Measurements from ENCODE around the gene TBX10. TPM values are rescaled to one million over a fixed set of nuclear protein-coding genes. Genes with fewer than 3 reads are reported as not detected.
"Not testable (repeated sequence)": the region's sequence is repeated elsewhere in the genome, so short reads cannot be mapped to it uniquely, and the experiment has no call there.

Gene TBX10
- total and polyA plus RNA-seq, 2 of the 8 experiments (the other 6 are each of a cell fraction or from before 2014, with no cell fraction given): 0.09 TPM; not detected in 1

GRCh38 chr11:67620621-67621020, 18.9 kb downstream of the TBX10 start:
- not testable (repeated sequence) for H3K9me3 ChIP-seq (ENCODE audit: insufficient read depth in 2 of 2, low read depth in 1 of 2, low read length in 1 of 2); H4K20me1 ChIP-seq (replicated peaks in 1 of 2; ENCODE audit: control insufficient read depth in 1 of 2, insufficient read depth in 2 of 2, low read length in 2 of 2); H3K27me3 ChIP-seq (replicated peaks in 1 of 4; ENCODE audit: control insufficient read depth in 3 of 4, extremely low read depth in 1 of 4, insufficient read depth in 3 of 4, low read length in 3 of 4); H4K91ac ChIP-seq (replicated peaks; ENCODE audit: insufficient read length, low read length); H3K56ac ChIP-seq (replicated peaks; ENCODE audit: insufficient read length, low read depth, low read length); H3K23me2 ChIP-seq (ENCODE audit: low read depth, low read length); H3K14ac ChIP-seq (ENCODE audit: insufficient read length); H3K23ac ChIP-seq (ENCODE audit: insufficient read length); H3K36me3 ChIP-seq (ENCODE audit: control insufficient read depth in 2 of 4, insufficient read depth in 4 of 4, low read length in 3 of 4); H3K79me1 ChIP-seq (ENCODE audit: low read depth, low read length); FAIRE-seq; H2BK5ac ChIP-seq (ENCODE audit: low read depth, low read length); H2BK15ac ChIP-seq (ENCODE audit: low read length); H2BK12ac ChIP-seq (ENCODE audit: low read depth, low read length); H2BK120ac ChIP-seq (replicated peaks; ENCODE audit: low read depth, low read length); H3K4ac ChIP-seq (replicated peaks; ENCODE audit: insufficient read length, low read depth, low read length); H2AFZ ChIP-seq (ENCODE audit: low read length); H3K79me2 ChIP-seq (ENCODE audit: control insufficient read depth in 1 of 2, insufficient read depth in 2 of 2, low read length in 2 of 2); H3K18ac ChIP-seq (ENCODE audit: extremely low read depth, low read length); H4K8ac ChIP-seq (ENCODE audit: extremely low read depth, insufficient read depth, low read length); DNase-seq (ENCODE audit: low read depth in 1 of 2, low spot score in 2 of 2); H2AK5ac ChIP-seq (ENCODE audit: low read depth, low read length); H2BK20ac ChIP-seq (ENCODE audit: low read length); H3K27ac ChIP-seq (ENCODE audit: low read depth, low read length)
- 0% methylated on average over 7 of the region's 13 CpGs; no CpG with 5 or more reads in 1 of the 2 experiments for WGBS, 2 experiments (ENCODE audit: extremely low coverage in 1 of 2, insufficient coverage in 1 of 2, insufficient read length in 1 of 2, insufficient replicate concordance in 2 of 2, low coverage in 1 of 2, low lambda C conversion rate in 2 of 2, missing lambda C conversion rate in 1 of 2)
- Histone ChIP-seq H3K9ac (replicated peaks in 1 of 4; ENCODE audit: extremely low read depth in 1 of 4, low read depth in 3 of 4, low read length in 3 of 4) (peak overlapping the region in 3 of 4 experiments; percentile 44 to 69 (median 56); a peak in 4 of 7 replicates), H3K4me1 (replicated peaks in 1 of 4; ENCODE audit: control insufficient read depth in 3 of 4, insufficient read depth in 4 of 4, low read length in 3 of 4) (peaks cover 13 to 21% (median 15%) of the 10 kb centered on the region in 4 experiments), H3K4me2 (ENCODE audit: insufficient read depth in 1 of 2, low read depth in 2 of 2, low read length in 2 of 2) (peak overlapping the region; percentile 70 to 77), H4K5ac (ENCODE audit: insufficient read length, low read depth, low read length) (peak overlapping the region; percentile 23), H3K4me3 (ENCODE audit: extremely low read depth in 1 of 4, insufficient read depth in 2 of 4, low read depth in 3 of 4, low read length in 4 of 4) (peak overlapping the region; percentile 71 to 88 (median 80))
- TF ChIP-seq TAF1 (IDR thresholded peaks at IDR 0.05; ENCODE audit: low read depth, low read length) (0 out of 2 replicates have a peak, but pooled peaks have one; percentile 25), SP1 (IDR thresholded peaks at IDR 0.05; ENCODE audit: low read depth, low read length) (0 out of 2 replicates have a peak, but pooled peaks have one; percentile 15), CREB1 (IDR thresholded peaks at IDR 0.05) (0 out of 2 replicates have a peak, but pooled peaks have one; percentile 23), YY1 (IDR thresholded peaks at IDR 0.05; ENCODE audit: low read depth, low read length) (0 out of 2 replicates have a peak, but pooled peaks have one; percentile 52), FOSL1 (IDR thresholded peaks at IDR 0.05; ENCODE audit: insufficient read depth, low read depth, low read length) (peak; percentile 91), TBP (IDR thresholded peaks at IDR 0.05; ENCODE audit: low read depth, low read length) (peak; percentile 24; the same call in 1 of the 2 replicates), SIN3A (conservative IDR thresholded peaks at IDR 0.05 in 1 of 2, IDR thresholded peaks at IDR 0.05 in 1 of 2; ENCODE audit: low read depth in 1 of 2, low read length in 2 of 2) (peak; percentile 69 to 82; a peak in 2 of 4 replicates)
- TF ChIP-seq, protein P1, sequence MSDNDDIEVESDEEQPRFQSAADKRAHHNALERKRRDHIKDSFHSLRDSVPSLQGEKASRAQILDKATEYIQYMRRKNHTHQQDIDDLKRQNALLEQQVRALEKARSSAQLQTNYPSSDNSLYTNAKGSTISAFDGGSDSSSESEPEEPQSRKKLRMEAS (IDR thresholded peaks at IDR 0.05): peak; percentile 32; the same call in 1 of the 2 replicates
- CTCF ChIA-PET (ENCODE audit: partially characterized antibody): interaction anchor here (1.5 to 2.9 kb wide), 3 partner anchors 9 to 18 kb away, joined by 4 to 28 read pairs (median 6); partner anchors contain the start of gene NUDT8
- POLR2A ChIA-PET (ENCODE audit: partially characterized antibody): interaction anchor here (0.7 to 10.7 kb wide), 13 partner anchors 9 to 269 kb away, joined by 3 to 194 read pairs (median 5); partner anchors contain the start of genes GSTP1, NUDT8 and TBX10
